NOMO-1 treated with dmso at 0.1 percent for 144 hours (cell line): ENCODE data around the gene SARS2.
"Not testable (repeated sequence)": the region's sequence is repeated elsewhere in the genome, so short reads cannot be mapped to it uniquely, and the experiment has no call there.

Experiments used
- DNase-seq: peaks from one replicate; lab custom pipeline; 2025; ENCODE audit not compliant: unreplicated experiment; lab: John Stamatoyannopoulos, UW

SARS2 gene

DNA sequence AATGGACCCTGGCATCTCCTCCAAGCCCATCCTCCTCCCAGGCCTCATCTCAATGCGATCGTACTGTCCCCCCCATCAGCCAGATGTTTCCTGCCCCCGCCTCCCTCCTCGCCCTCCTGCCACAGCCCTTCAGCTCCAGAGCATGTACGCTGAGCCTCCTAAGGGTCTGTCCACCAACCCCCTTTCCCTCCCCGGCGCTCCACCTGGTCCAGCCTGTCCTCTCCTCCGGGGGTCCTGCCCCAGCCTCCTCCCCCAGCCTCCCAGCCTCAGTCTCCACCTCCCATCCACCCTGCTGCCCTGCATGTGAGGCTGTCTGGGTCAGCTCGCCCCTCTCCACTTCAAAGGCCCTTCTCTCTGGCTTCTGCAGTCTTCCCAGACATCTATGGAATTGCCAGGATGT lies 35.6 kb downstream of the SARS2 start:
- DNase-seq = no peak

DNA sequence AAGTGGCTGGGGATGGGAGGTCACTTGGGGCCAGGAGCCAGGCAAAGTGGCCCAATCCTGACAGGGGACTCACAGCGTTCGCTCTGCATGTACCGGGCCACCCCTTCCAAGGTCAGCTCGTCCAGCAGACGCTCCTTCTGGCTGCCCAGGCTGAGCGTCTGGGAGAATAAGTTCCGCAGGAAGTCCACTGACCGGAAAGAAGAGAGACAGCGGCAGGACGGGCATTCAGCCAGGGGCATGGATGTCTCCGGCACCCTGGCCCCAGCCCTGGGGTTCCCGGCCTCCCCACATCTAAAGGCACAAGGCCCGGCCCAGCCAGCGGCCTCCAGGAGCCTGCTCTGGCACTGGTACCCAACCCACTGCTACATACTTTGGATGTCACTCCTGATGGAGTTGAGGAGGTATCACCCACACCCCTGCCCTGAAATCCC lies 37.2 kb downstream of the SARS2 start:
- DNase-seq = no peak

DNA sequence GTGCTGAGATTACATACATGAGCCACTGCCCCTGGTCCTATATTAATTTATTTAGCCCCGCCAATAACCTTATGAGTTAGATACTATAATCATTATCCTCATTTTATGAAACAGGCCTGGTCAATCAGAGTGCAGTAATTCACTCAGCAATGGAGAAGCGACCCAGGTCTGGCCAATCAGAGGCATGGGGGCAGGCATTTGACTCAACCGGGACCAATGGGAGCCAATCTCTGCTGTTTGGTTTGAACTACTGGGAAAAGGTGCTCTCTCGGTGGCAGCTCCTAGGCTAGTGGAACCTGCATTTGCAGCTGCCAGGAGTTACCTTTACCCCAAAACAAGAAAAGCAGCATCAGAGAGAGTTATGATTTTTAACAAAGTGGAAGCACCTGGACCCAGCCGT lies 37.7 kb downstream of the SARS2 start:
- DNase-seq = no peak

DNA sequence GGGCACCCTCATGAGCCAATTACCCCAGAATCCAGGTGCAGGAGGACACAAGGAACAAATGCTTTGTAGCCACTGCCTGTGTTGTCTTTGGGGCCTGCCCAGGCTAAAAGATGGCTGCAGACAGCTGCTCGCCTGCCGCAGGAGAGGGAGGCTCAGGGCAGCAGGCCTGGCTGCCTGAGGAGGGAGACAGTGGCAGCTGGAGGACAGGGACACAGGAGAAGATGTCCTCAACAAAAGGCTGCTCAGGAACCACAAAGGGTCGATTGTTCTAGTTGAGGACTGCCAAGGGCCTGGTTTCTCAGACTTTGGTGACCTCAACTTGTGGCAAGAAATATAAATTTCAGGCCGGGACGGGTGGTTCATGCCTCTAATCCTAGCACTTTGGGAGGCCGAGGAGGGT lies 38.8 kb downstream of the SARS2 start:
- DNase-seq = no peak

DNA sequence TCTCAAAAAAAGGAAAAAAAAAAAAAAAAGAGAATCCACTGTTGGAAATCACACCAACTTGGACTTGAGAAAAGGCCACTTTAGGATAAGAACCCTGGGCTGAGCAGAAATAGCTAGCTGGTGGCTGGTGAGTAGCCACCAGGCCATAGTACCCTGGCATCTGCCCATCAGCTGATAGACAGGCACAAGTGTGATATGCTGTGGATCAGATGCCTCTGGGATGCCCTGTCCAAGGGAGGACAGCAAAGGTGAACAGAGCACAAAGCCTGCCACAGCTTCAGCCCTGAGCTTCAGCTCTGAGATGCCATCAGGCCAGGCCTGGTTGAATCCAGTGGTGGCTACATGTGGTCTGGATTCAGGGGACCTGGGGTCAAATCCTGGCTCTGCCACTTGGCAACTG lies 39.9 kb downstream of the SARS2 start:
- no peak for DNase-seq

DNA sequence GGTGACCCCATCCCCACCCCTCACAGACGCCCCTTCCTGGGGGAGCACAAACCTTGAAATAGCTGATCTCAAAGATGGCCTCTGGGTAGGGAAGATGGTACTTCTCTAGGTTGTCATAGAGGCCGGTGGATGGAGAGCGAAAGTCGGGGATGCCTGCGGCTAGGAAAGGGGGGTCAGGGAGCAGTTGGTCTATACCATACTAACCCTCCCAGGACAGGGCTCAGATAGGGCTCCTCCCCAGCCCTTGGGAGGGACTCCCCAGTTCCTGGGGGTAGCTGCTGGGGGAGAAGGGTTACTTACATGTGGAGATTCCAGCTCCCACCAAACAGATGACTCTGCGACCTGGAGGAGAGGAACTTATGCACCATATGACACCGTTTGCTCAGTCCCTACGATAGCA lies 40.8 kb downstream of the SARS2 start:
- no peak for DNase-seq

DNA sequence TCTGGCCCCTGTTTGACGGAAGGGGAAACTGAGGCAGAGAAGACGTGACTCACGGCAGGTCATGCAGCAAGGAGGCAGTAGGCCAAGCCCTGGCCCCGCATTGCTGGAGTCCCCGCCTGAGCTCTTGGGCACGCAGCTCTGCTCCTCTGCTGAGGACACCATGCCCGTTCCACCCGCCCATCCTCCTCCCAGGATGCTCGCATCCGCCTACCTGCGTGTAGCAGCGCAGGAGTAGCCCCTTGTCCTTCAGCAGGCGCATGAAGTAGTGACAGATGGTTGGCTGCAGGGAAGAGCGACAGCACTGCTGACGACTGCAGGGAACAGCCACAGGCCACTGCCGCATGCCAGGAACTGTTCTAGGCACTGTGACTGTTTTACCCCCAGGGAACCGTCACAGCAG lies 41.7 kb downstream of the SARS2 start:
- DNase-seq = no peak

DNA sequence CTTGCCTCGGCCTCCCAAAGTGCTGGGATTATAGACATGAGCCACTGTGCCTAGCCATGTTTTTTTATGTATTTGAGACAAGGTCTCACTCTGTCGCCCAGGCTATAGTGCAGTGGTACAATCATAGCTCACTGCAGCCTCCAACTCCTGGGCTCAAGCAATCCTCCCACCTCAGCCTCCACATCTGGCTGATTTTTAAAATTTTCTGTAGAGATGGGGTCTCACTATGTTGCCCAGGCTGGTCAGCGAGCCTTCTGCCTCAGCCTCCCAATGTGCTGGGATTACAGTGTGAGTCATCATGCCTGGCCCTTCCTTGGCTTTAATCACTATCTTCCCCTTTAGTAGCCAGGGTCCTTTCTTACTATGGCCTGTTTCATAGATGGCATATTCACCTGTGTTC lies 45.9 kb downstream of the SARS2 start:
- not testable (repeated sequence) for DNase-seq

DNA sequence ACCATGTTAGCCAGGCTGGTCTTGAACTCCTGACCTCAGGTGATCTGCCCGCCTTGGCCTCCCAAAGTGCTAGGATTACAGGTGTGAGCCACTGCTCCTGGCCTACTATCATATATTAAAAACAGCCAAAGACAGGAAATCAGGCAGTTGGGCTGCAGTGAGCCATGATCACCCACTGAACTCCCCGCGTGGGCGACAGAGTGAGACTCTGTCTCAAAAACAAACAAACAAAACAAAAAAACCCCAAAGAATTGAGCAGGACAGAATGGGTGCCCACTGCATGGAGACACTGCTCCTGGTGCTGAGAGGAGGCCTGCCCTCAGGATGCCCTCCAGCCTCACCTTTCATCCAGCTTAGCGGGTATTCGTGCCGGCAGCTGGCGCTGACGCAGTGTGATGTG lies 47.3 kb downstream of the SARS2 start:
- DNase-seq = no peak

DNA sequence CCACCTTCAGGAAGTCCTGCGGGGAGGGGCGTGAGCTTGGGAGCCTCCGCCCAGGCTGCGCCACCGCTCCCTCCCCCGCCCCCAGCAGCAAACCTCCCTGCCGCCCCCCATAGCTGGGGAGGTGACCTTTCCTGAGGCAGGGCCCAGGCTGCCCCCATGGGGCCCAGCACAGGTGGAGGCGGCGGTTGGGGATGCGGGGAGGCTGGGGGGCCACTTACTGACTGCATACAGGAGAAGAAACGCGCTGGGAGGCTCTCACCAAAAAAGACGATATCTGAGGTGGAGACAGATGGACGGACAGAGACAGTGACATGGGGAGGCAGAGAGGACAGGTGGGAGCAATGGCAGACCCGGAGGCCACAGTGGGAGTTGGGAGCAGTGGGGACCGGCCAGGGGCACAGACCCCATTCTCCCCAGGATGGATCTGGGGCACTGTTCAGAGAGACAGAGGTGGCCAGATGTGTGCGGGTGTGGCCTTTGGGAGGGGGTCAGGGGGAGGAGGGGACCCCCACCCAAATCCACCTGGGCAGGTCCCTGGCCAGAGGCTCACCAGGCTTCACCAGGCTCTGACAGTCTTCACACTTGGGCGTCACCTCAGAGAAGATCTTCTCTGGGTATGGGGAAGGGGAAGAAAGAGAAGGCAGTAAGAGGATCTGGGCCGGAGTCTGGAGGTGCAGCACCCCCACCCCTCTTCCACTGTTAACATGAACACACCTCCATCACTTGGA lies 49.5 kb downstream of the SARS2 start:
- no peak for DNase-seq

DNA sequence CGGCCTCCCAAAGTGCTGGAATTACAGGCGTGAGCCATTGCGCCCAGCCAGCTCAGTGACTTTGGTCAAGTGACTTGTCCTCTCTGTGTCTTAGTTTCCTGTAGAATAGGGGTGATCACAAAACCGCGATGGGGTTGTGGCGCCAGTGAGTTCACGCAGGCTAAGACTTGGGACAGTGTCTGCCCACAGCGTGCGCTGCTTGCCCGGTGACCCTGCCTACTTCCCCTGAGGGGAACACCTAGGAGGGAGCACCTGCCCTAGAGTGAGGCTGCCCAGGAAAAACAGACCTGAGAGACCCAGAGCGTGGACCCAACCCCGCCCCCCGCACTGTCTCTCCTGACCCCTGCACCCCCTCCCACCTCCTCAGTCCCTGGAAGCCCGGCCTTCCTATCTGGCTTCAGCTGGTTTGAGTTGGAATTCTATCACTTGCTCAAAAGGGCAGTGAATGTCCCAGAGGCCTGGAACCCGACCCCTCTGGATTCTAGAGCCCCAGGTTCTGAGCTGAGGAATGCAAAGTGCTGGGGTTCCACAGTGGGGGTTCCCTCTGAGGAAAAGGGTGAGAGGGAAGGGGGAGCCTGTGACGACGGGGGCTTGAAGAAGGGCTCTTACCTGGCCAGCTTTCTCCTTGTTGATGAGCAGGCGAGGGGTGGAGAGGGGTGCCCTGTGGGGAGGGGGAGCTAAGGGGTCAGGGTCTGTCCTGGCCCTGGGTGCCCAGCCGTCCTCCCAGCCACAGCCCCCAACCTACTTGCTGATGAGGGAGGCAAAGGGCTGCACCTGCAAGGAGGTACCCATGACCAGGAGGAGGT lies 50.3 kb downstream of the SARS2 start:
- no peak for DNase-seq

DNA sequence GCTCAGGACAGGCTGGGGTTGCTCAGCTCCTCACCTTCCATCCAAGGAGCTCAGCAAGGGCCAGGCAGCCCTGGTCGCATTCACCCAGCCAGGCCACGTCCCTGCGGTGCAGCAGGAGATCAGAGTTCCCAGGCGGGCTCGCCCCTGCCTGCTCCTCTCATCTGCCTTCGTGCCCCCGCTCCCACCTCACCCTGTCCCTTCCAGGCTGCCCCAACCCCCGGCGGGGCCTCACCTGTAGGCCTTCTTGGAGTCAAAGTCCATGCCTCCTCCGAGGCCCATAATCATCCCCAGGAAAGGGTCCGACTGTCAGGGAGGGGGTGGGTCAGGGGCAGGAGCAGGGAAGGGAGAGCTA lies 51.2 kb downstream of the SARS2 start:
- no peak for DNase-seq

DNA sequence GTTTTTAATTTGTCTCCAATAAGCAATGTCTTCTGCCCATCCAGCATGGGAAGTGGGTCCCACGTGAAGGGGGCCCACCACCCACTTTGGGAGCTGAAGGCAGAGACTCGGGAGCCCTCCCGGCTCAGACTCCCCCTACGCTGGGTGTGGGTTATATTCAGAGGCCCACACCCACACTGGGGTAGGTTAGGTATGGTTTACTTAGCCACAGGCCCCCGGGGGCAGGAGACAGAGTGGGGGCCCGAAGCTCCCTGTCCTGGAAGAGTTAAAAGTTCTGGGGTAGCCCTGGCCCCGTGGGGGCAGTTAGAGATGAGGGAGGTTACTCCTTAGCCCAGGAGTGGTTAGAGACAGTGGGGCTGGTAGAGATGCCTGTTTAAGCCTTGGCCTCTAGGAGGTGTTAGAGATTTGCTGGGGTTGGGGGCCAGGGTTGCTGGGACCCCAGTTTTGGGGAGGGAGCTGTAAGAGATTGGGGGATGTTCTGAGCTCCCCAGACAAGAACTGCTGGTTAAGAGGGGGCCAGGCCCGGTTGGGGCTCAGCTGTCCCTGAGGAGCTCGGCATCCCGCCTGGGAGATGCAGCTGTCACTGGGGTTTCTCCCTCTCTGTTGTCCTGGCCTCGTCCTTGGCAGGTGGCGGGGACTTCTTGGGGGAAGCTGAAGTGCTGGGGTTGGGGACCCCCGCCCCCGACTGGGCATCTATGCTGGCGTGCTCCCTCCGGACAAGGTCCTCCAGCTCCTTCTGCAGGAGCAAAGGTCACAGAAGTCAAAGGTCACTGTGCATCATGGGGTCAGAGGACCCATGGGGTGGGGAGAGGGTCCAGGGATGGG lies 51.8 kb downstream of the SARS2 start:
- no peak for DNase-seq

DNA sequence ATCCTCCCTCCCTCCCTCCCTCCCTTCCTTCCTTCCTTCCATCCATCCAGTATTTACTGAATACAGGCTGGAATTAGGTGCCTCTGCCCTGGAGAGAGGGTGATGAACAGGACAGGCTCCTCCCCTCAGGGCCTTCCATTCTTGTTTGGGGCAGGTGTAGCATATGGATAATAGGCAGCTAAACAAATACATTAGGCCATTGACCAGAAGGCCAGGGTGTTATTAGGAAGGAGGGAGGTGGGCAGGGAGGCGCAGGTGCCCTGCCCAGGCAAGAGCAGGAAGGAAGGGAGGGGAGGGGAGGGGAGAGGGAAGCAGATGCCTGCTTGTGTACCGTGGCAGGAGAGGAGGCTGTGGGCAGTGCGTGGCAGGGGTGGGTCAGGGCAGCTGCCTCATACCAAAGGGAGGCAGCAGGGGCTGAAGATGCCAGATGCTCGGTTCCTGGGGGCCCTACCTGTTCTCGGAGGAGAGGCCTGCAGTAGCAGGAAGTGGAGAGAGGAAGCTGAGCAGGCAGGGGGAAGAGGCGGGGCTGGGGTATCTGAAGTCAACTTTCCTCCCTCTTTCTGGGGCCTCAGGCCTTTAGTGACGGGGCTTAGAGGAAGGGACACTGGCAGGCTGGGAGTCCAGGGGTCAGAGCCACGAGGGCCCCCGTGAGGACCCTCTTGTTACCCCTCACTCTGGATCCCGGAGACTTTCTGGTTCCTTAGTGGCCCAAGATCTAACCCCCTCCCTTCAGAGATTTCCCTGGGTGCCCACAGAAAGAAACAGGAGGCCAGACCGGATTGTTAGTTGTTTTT lies 52.6 kb downstream of the SARS2 start, which contains the start of gene RINL:
RINL (minus strand) TSS at position 495 of the 794 bp plus-strand sequence. CDS start 1,533 bp downstream, outside the sequence.
- DNase-seq = peak; percentile 66

DNA sequence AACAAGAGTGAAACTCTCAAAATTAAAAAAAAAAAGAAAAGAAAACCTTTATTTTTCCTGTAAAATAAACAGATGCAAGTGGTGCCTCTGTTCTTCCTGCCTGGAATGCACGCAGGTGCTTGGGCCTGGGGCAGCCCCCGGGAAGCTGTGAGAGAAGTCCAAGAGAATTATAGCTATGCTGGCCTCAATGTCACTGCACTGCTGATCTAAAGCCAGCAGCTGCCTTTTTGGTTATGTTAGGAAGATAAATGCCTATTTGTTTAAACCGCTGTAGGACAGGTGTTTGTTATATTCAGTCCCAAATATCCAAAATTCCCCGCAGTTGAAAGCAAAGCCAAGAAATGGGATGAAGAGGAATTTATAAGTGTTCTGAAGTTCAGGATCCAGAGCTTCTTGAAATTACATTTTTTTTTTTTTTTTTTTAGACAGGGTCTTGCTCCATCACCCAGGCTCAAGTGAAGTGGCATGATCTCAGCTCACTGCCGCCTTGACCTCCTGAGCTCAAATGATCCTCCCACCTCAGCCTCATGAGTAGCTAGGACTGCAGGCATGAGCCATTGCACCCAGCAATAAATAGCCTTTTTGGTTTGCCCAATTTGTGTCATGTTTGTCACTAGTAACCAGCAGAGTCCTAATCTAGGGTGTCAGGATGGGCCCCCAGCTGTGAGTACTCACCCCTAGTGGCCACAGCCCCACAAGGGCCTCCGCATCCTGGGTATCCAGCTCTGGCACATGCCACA lies 54.7 kb downstream of the SARS2 start:
- no peak for DNase-seq

DNA sequence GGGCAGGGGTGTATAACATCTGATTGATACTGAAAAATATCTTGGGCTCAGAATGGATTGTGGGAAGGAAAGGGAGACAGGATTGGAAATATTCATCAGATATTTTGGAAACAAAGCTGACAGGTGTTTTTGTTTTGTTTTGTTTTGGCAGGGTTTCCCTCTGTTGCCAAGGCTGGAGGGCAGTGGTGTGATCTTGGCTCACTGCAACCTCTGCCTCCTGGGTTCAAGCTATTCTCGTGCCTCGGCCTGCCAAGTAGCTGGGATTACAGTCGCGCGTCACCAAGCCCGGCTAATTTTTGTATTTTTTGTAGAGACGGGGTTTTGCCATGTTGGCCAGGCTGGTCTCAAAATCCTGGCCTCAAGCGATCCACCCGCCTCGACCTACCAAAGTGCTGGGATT lies 57.2 kb downstream of the SARS2 start:
- not testable (repeated sequence) for DNase-seq

DNA sequence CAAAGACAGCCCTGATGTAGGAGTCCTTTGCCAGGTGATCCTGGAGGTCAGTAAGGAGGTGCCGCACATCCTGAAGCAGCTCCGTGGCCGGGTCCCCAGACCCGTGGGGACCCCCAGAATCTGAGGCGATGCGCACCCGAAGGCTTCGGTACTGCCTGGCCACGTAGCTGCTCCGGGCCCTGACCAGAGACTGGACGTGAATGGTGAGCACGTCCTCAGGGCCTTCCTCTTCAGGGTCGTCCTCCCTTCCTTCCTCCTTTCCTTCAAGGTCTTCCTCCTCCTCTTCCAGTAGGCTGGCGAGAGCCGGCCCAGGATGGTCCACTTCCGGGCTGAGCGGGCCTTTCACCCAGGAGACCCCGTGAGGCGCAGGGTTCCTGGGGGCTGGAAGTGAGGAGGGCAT lies 60.0 kb downstream of the SARS2 start:
- DNase-seq = no peak

DNA sequence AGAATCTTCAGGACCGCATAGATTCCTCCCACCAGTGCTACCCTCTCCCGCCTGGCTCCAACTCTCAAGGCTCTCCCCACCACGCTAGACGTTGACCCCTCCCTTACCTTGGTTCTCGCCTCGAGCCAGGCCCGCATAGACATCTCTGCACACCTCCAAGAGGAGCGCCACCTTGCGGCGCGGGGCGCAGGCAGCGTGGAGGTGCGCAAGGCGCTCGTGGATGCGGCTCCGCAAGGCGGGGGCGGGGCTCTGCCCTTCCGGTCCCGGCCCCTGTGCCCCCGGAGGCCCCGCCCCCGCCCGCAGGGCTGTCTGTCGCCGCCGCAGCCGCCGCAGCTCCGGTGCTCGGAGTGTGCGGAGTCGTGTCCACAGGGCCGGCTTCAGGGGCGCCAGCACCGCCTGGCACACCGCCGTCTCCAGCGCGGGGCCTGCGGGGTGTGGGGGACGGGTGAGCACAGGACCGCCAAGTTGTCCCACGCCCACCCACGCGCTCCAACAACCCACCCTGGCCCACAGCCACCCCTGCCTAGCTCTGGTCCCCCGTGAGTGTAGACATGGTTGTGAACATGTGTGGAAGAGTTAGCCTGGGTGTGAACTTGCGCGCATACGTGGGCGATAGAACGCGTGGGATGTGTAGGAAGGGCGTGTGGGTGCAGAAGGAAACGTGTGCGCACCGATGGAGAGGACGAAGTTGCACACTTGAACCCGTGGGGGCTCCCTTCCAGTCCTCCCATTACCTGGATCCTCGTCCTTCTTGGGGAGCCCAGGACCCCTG lies 60.5 kb downstream of the SARS2 start:
- no peak for DNase-seq

DNA sequence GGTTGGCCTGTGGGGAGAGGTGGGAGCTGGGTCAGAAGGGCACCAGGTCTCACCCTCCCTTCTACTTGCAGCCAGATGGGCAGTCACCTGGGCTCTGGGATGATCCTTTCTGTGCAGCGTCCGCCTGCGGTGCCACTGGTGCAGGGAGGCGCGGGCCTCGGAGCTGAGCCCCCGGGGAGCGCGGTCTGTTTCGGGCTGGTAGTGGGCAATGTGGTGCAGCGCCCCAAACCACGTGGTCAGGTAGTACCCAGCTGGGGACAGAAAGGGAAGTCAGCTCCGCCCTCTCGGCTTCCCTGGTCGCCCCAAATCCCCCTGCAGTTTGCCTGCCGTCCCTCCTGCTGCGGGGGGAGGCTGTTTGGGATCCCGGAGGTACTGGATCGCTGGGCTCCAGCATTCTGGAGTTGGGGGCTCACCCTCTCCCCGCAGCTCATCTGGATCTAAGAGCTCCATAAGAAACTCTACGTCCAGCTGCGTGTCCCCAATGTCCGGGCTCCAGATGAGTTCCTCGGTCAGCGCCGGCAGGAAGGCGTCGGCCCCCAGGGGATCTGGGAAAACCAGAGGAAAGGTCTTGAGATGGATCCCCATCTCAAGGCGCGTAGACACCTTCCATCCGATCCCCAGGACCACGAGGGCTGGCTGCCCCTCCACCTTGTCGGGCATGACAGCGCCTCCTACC lies 61.3 kb downstream of the SARS2 start:
- no peak for DNase-seq
